Duodenal mucosa (tissue), 2 donors: Measurements from ENCODE around the gene HSD11B1.

Experiments
- H3K27ac ChIP-seq: one replicate; pipeline ENCODE4 v1.7.0; 2013; ENCODE audit warnings: low read depth, low read length
- H3K27me3 ChIP-seq, 2 donors: one replicate each; pipeline ENCODE4 v1.7.0; 2013; ENCODE audit warnings: low read length in 2 of 2, control low read depth in 1 of 2; ENCODE audit not compliant: insufficient read depth in 2 of 2, control insufficient read depth in 1 of 2
- H3K36me3 ChIP-seq, 2 donors: one replicate each; pipeline ENCODE4 v1.7.0; 2013; ENCODE audit warnings: low read length in 2 of 2, control low read depth in 1 of 2; ENCODE audit not compliant: insufficient read depth in 2 of 2, control insufficient read depth in 1 of 2
- H3K4me1 ChIP-seq, 2 donors: one replicate each; pipeline ENCODE4 v1.7.0; 2013; ENCODE audit warnings: low read length in 2 of 2, control low read depth in 1 of 2; ENCODE audit not compliant: insufficient read depth in 2 of 2, control insufficient read depth in 1 of 2
- H3K4me3 ChIP-seq, 2 donors: one replicate each; pipeline ENCODE4 v1.7.0; 2013; ENCODE audit warnings: low read length in 2 of 2, low read depth in 1 of 2
- H3K9ac ChIP-seq, 2 donors: one replicate each; pipeline ENCODE4 v1.7.0; 2013; ENCODE audit warnings: low read length in 2 of 2, low read depth in 1 of 2
- H3K9me3 ChIP-seq, 2 donors: one replicate each; pipeline ENCODE4 v1.7.0; 2013; ENCODE audit warnings: low read length in 2 of 2, control low read depth in 1 of 2; ENCODE audit not compliant: control insufficient read depth in 1 of 2

The HSD11B1 gene

DNA sequence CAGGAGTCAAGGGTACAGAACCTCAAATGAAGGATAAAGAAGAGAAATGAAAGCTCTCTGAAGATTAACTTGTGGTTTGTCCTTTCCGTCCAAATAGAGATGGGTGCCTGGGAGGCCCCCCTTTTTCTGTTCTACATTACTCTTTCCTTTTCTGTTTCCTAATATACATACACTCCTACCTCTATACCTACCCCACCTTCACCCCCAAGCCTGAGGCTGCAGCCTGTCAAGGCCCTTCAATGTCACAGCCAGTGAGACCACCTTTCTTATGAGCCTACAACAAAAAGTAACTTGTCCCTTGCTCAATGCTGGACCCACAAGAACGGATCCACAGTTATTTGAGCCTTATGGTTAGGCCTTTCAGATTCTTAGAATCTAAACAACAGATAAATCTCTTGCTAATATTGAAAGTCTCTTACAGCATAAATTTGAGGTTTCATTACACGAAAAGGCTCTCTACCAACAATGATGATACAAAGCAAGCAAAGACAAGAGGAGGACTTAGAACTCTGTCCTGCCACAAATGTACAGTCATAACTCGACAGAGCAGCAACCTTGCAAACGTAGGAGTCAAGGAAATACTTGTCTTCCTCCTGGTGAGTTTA is 47.1 kb downstream of the HSD11B1 start:
- Histone ChIP-seq H3K27ac (no peak overlapping the region), H3K4me1 (peaks cover 18 to 21% of the 10 kb centered on the region in 2 donors), H3K36me3 (no peaks in the 10 kb centered on the region), H3K9me3 (no peaks in the 10 kb centered on the region), H3K27me3 (no peaks in the 10 kb centered on the region), H3K4me3 (no peak overlapping the region), H3K9ac (no peak overlapping the region)

DNA sequence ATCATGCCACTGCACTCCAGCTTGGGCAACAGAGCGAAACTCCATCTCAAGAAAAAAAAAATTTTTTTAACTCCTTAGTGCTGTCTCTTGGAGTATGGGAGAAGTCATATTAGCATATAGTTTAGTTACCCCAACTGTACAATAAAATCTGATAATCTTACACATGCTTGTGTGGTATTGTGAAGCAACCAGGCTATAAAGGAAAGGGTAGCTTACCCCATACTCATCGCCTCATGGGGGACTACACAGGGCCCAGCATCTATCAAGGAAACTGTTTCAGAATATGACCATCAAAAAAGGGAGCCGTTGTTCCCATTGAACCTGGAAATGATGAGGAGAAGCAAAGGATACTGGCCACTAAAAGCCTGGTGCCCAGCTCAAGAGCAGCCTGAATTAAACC is 48.2 kb downstream of the HSD11B1 start:
- no peaks in the 10 kb centered on the region for H3K36me3 ChIP-seq
- H3K27me3 ChIP-seq = no peaks in the 10 kb centered on the region
- peaks cover 13 to 17% of the 10 kb centered on the region in 2 donors for H3K4me1 ChIP-seq
- no peak overlapping the region for H3K9ac ChIP-seq
- no peaks in the 10 kb centered on the region for H3K9me3 ChIP-seq
- H3K4me3 ChIP-seq = no peak overlapping the region
- H3K27ac ChIP-seq = no peak overlapping the region

- H3K9me3 ChIP-seq = no peaks in the 10 kb centered on the region
- H3K27me3 ChIP-seq = peaks cover 0 to 5% of the 10 kb centered on the region in 2 donors
- H3K9ac ChIP-seq = no peak overlapping the region
- no peak overlapping the region for H3K27ac ChIP-seq
- no peak overlapping the region for H3K4me3 ChIP-seq
- peaks cover 11% of the 10 kb centered on the region in 2 donors for H3K4me1 ChIP-seq
- no peaks in the 10 kb centered on the region for H3K36me3 ChIP-seq
Measured at GRCh38 chr1:209755256-209755655, 50.6 kb downstream of the HSD11B1 start.

GRCh38 chr1:209755926-209756614 is 51.4 kb downstream of the HSD11B1 start, which contains the start of gene TRAF3IP3:
TRAF3IP3 (plus strand) TSS chr1:209756053; CDS start chr1:209760040, 3,987 bp downstream.
- peaks cover 11% of the 10 kb centered on the region in 2 donors for H3K4me1 ChIP-seq
- H3K27me3 ChIP-seq = peaks cover 0 to 5% of the 10 kb centered on the region in 2 donors
- H3K9ac ChIP-seq = peak within 1 kb of the TSS; percentile 36 to 63
- H3K4me3 ChIP-seq = peak within 1 kb of the TSS; percentile 45 to 66
- H3K27ac ChIP-seq = peak within 1 kb of the TSS; percentile 37
- H3K36me3 ChIP-seq = no peaks in the 10 kb centered on the region
- no peaks in the 10 kb centered on the region for H3K9me3 ChIP-seq

GRCh38 chr1:209756615-209757445 is 52.2 kb downstream of the HSD11B1 start:
- Histone ChIP-seq H3K9ac (peak overlapping the region; percentile 36 to 63), H3K27ac (peak overlapping the region; percentile 37), H3K9me3 (no peaks in the 10 kb centered on the region), H3K4me1 (peaks cover 8 to 13% of the 10 kb centered on the region in 2 donors), H3K27me3 (peaks cover 0 to 5% of the 10 kb centered on the region in 2 donors), H3K4me3 (peak overlapping the region; percentile 45 to 66), H3K36me3 (no peaks in the 10 kb centered on the region)

- H3K36me3 ChIP-seq = no peaks in the 10 kb centered on the region
- H3K9ac ChIP-seq = no peak overlapping the region
- H3K4me3 ChIP-seq = peak overlapping the region; percentile 31 to 66
- peaks cover 0 to 5% of the 10 kb centered on the region in 2 donors for H3K27me3 ChIP-seq
- H3K4me1 ChIP-seq = peaks cover 3 to 10% of the 10 kb centered on the region in 2 donors
- no peaks in the 10 kb centered on the region for H3K9me3 ChIP-seq
- H3K27ac ChIP-seq = no peak overlapping the region
Measured at GRCh38 chr1:209758400-209758799, 53.8 kb downstream of the HSD11B1 start.

DNA sequence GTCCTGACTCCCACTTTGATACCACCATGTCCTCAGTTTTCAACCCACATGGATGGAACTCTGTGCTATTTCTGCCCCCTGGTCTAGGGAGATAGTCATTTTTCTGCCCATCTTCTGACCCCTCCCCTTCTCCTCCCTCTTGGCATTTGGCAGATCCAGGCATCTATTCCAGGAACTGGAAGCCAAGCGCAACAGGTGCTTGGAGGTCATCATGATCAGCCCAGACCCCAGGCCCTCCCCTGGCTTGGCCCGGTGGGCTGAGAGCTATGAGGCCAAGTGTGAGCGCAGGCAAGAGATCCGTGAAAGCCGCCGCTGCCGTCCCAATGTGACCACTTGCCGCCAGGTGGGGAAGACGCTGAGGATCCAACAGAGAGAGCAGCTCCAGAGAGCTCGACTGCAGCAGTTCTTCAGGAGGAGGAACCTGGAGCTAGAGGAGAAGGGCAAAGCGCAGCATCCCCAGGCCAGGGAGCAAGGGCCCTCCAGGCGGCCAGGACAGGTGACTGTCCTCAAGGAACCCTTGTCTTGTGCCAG is 55.2 kb downstream of the HSD11B1 start:
- H3K36me3 ChIP-seq = no peaks in the 10 kb centered on the region
- H3K4me1 ChIP-seq = peaks cover 3 to 10% of the 10 kb centered on the region in 2 donors
- no peak overlapping the region for H3K9ac ChIP-seq
- H3K4me3 ChIP-seq = no peak overlapping the region
- peaks cover 0 to 5% of the 10 kb centered on the region in 2 donors for H3K27me3 ChIP-seq
- no peak overlapping the region for H3K27ac ChIP-seq
- no peaks in the 10 kb centered on the region for H3K9me3 ChIP-seq

DNA sequence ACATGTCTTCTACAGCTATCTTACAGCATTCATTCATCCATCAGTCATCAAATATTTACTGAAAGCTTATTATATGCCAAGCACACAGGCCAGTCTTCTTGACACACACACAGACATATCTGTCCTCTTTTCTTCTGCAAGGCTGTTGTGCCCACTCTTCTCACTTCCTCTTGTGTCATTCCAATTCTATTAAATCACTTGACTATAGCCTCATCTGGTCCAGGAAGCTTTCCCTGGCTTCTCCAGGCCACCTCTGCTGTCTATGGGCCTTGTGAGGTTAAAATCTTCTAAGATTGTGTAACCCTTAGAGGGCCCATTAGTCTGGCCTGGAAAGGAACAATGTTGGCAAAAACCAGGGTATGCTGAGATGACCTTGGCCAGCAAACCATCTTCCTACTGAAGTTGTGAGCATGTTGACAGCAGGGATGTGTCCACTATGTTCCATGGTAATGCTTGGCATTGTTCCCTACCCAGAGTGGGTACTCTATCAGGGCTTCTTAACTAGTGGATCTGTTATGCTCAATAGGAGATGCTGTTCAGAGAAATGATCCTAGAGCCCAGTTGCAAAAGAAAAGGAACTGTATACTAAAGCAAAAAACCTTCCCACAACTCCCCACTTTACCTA is 56.5 kb downstream of the HSD11B1 start:
- Histone ChIP-seq H3K27me3 (peaks cover 0 to 5% of the 10 kb centered on the region in 2 donors), H3K36me3 (no peaks in the 10 kb centered on the region), H3K27ac (no peak overlapping the region), H3K4me3 (no peak overlapping the region), H3K9me3 (no peaks in the 10 kb centered on the region), H3K4me1 (peaks cover 0 to 14% of the 10 kb centered on the region in 2 donors), H3K9ac (no peak overlapping the region)

- H3K9me3 ChIP-seq = no peaks in the 10 kb centered on the region
Measured at GRCh38 chr1:209766051-209766450, 61.4 kb downstream of the HSD11B1 start.

More at GRCh38 chr1:209766051-209766450, 61.4 kb downstream of the HSD11B1 start:
- peaks cover 10 to 25% of the 10 kb centered on the region in 2 donors for H3K4me1 ChIP-seq
- no peak overlapping the region for H3K9ac ChIP-seq
- H3K4me3 ChIP-seq = no peak overlapping the region
- no peak overlapping the region for H3K27ac ChIP-seq
- no peaks in the 10 kb centered on the region for H3K36me3 ChIP-seq
- H3K27me3 ChIP-seq = no peaks in the 10 kb centered on the region
